ENCODE data around the gene LCN15.

DNA sequence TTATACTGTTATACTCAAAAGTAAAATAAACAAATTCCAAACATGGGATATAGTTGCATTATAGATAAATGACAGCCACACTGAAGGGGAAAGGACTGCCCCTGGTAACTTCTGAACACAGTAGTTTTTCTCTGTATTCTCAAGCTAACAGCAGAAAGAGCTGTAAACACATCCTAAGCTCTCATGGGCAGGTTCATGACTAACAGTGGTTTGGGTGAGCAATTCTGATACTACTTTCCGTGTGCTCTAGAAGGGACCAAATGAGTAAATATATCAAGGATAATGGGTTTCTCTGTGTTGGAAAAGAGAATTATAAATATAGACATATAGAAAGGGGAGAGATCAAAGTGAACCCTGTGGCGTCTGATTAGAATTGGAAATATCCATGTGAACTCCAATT, 13.8 kb downstream of the LCN15 start:
- TF ChIP-seq, protein P1, sequence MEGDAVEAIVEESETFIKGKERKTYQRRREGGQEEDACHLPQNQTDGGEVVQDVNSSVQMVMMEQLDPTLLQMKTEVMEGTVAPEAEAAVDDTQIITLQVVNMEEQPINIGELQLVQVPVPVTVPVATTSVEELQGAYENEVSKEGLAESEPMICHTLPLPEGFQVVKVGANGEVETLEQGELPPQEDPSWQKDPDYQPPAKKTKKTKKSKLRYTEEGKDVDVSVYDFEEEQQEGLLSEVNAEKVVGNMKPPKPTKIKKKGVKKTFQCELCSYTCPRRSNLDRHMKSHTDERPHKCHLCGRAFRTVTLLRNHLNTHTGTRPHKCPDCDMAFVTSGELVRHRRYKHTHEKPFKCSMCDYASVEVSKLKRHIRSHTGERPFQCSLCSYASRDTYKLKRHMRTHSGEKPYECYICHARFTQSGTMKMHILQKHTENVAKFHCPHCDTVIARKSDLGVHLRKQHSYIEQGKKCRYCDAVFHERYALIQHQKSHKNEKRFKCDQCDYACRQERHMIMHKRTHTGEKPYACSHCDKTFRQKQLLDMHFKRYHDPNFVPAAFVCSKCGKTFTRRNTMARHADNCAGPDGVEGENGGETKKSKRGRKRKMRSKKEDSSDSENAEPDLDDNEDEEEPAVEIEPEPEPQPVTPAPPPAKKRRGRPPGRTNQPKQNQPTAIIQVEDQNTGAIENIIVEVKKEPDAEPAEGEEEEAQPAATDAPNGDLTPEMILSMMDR (IDR thresholded peaks at IDR 0.05), result no peak
- TF ChIP-seq POLR2A (IDR thresholded peaks at IDR 0.05), result no peak
